HFFc6 (cell line): ENCODE results near the gene CCL4. TPM values are rescaled to one million over a fixed set of nuclear protein-coding genes. Genes with fewer than 3 reads are reported as not detected.

Source experiments
- DNase-seq: peaks from one replicate; pipeline ENCODE4 v3.0.0-alpha.2; 2018
- H3K27ac Mint-ChIP-seq: 2 replicates; pipeline ENCODE4 v1.8.0; 2020; ENCODE audit warnings: mild to moderate bottlenecking, mixed read lengths
- H3K27me3 Mint-ChIP-seq: 2 replicates; pipeline ENCODE4 v1.8.0; 2021; ENCODE audit warnings: mild to moderate bottlenecking, moderate library complexity, mixed read lengths; ENCODE audit not compliant: insufficient read depth
- H3K36me3 Mint-ChIP-seq: 2 replicates; pipeline ENCODE4 v1.8.0; 2021; ENCODE audit warnings: low read depth, mixed read lengths
- H3K4me1 Mint-ChIP-seq: 2 replicates; pipeline ENCODE4 v1.8.0; 2020; ENCODE audit warnings: low read depth, mixed read lengths
- H3K4me3 Mint-ChIP-seq: 2 replicates; pipeline ENCODE4 v1.8.0; 2020; ENCODE audit warnings: mild to moderate bottlenecking, moderate library complexity, mixed read lengths
- H3K9me3 Mint-ChIP-seq: 2 replicates; pipeline ENCODE4 v1.8.0; 2020; ENCODE audit warnings: mild to moderate bottlenecking, mixed read lengths
- CTCF ChIP-seq: fragments of 200-600 bp; sonication (generic); IDR thresholded peaks from 2 replicates; pipeline ENCODE4 v1.5.0; 2021; ENCODE audit warnings: antibody characterized with exemption, mild to moderate bottlenecking
- total RNA-seq, 6 experiments: library from RNA; stranded (reverse); fragmentation: NEBNext Ultra II Directional; extraction: Animal tissue kit (Norgen Biotek cat#: 25700); gene quantifications; 2 replicates in 1 of 6; 3 replicates in 5 of 6; pipeline ENCODE4 v1.2.3, GENCODE V29; 2021

The CCL4 gene
- total RNA-seq, 6 experiments from 2014 or later, result not detected

- no peak for TF ChIP-seq CTCF
- Mint-ChIP-seq H3K4me1 (no peaks in the 10 kb centered on the region), H3K9me3 (no peaks in the 10 kb centered on the region), H3K27ac (no peak overlapping the region), H3K27me3 (peaks cover 1% of the 10 kb centered on the region; the same call in 1 of the 2 replicates), H3K4me3 (no peak overlapping the region), H3K36me3 (no peaks in the 10 kb centered on the region)
- DNase-seq, result no peak
Observed at GRCh38 chr17:36136439-36136838, 32.8 kb downstream of the CCL4 start.

- DNase-seq, result no peak
- H3K4me1 Mint-ChIP-seq, result no peaks in the 10 kb centered on the region
- H3K27ac Mint-ChIP-seq, result no peak overlapping the region
- H3K9me3 Mint-ChIP-seq, result no peaks in the 10 kb centered on the region
- TF ChIP-seq CTCF, result no peak
- no peak overlapping the region for H3K4me3 Mint-ChIP-seq
- H3K27me3 Mint-ChIP-seq, result peaks cover 1% of the 10 kb centered on the region; the same call in 1 of the 2 replicates
- no peaks in the 10 kb centered on the region for H3K36me3 Mint-ChIP-seq
Observed at GRCh38 chr17:36142235-36142634, 38.6 kb downstream of the CCL4 start.

- H3K27me3 Mint-ChIP-seq, result peaks cover 1% of the 10 kb centered on the region; the same call in 1 of the 2 replicates
- no peaks in the 10 kb centered on the region for H3K36me3 Mint-ChIP-seq
- H3K4me3 Mint-ChIP-seq, result no peak overlapping the region
- TF ChIP-seq CTCF, result no peak
- DNase-seq, result no peak
- H3K27ac Mint-ChIP-seq, result no peak overlapping the region
- H3K4me1 Mint-ChIP-seq, result no peaks in the 10 kb centered on the region
- no peaks in the 10 kb centered on the region for H3K9me3 Mint-ChIP-seq
Observed at GRCh38 chr17:36142806-36143205, 39.2 kb downstream of the CCL4 start.

DNA sequence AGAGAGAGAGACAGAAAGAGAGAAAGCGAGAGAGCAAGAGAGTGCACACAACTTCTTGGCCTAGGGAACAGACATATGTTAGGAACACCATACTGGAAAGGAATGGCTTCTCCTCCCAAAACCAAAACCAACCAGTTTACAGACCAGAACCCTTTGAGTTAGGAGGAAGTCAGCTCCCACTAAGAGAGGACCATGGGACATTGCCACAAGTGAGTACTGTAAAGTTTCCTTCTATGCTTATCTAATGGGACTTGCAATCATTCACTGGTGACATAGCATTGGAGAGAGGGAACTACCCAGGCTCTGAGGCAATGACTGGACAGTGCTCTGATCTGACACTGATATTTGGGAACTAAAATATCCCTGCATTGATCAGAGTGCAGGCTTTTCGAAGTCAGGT is 40.4 kb downstream of the CCL4 start:
- no peak for TF ChIP-seq CTCF
- peaks cover 4% of the 10 kb centered on the region for H3K4me1 Mint-ChIP-seq
- DNase-seq, result no peak
- H3K36me3 Mint-ChIP-seq, result no peaks in the 10 kb centered on the region
- no peaks in the 10 kb centered on the region; the same call in 1 of the 2 replicates for H3K27me3 Mint-ChIP-seq
- H3K4me3 Mint-ChIP-seq, result no peak overlapping the region
- H3K9me3 Mint-ChIP-seq, result no peaks in the 10 kb centered on the region
- H3K27ac Mint-ChIP-seq, result no peak overlapping the region

GRCh38 chr17:36144981-36145729 is 41.5 kb downstream of the CCL4 start:
- H3K27me3 Mint-ChIP-seq, result no peaks in the 10 kb centered on the region; the same call in 1 of the 2 replicates
- no peaks in the 10 kb centered on the region for H3K36me3 Mint-ChIP-seq
- DNase-seq, result no peak
- TF ChIP-seq CTCF, result no peak
- peaks cover 12% of the 10 kb centered on the region for H3K4me1 Mint-ChIP-seq
- no peak overlapping the region for H3K4me3 Mint-ChIP-seq
- H3K27ac Mint-ChIP-seq, result no peak overlapping the region
- H3K9me3 Mint-ChIP-seq, result no peaks in the 10 kb centered on the region
